CD4-positive, alpha-beta T cell treated with Interleukin-4 for 4 hours (primary cell): Measurements from ENCODE around the gene DLEU7.
A peak's percentile ranks its signal among the peaks of the same experiment; 100 is the strongest.

Source experiments
- DNase-seq: peaks from one replicate; pipeline ENCODE4 v3.0.0-alpha.2; 2020

DLEU7 gene

DNA sequence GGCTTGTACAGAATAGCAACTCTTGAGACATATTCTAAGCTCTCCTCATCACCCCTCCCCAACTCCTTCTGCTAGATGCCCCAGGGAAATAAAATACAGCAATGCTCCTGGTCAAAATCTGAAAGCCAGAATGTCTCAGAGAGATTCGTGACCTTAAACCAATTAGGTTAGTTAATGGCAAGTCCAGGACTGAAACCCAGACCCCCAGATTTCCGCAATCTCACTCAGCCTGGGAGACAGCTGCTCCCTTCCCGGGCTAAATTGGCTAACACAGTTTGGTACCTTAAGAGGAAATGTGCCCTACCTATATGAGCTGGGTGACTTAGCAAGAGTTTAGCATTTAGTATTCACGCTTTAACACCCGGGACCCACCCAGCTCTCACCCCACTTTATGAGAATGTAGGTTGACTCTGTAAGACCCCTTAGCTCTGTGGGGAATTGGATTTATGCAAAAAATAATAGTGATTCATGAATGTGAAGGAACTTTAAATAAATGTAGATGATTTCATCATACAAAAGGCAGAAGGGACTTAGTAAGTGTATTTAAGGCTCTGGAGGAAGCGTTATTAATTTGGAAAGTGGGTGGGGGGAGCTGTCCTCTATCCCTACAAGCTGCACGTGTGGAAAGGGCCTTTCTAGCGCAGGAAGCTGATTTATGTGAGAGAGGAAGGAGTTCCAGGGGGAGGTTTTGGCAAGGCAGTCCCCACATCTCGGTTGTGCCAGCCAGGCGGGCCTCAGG is 1.1 kb downstream of the DLEU7 start:
- no peak for DNase-seq

DNA sequence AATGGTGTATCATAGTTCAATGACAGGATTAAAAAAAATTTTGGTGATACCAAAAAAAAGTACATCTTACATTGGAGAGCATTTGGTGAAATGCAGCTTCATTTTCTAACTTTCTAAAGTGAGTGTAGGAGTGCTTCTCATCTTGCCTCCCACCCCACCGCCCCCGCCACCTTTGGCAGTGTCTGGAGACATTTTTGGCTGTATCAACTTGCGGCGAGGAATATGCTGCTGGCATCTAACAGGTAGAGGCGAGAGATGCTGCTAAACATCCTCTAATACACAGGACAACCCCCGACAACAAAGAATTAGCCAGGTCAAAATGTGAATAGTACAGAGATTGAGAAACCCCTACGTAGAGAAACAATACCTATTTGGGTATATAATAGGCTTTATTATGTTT is 1.7 kb downstream of the DLEU7 start:
- no peak for DNase-seq

DNA sequence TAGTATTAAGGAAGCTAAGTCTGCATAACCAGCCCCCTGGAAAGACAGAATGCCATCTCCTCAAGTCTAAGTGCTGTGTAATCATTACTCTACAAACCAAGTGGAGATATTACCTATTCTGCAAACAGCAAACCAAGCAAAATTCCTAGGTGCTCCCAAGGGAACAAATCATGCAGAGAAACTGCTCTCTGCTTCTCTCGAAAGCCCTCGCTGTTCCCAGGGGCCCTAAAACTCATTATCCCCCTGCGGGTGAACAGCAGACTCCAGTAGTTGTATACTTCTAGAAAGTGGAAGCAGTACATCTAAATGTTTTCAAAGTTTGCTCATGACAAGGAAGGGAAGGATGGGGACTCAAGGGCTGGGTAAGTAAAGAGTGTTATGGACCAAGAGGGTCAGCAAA is 3.2 kb downstream of the DLEU7 start:
- no peak for DNase-seq

DNA sequence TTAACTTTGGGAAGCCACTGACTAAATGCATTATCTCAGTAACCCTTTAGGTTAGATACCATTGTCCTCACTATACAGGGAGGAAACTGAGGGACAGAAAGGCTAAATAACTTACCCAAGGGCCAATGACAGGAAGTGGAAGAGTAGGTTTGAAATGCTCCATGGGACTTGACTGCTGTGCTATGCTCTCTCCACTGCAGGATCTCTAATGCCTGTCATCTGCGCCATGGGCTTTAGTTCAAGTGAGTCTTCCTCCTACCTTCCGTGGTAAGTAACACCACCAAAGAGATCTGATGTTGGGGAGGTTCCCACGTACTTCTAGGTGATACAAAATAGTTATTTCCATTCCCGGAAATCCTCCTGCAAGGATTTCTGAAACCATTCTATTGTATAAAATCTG is 3.7 kb downstream of the DLEU7 start:
- no peak for DNase-seq

DNA sequence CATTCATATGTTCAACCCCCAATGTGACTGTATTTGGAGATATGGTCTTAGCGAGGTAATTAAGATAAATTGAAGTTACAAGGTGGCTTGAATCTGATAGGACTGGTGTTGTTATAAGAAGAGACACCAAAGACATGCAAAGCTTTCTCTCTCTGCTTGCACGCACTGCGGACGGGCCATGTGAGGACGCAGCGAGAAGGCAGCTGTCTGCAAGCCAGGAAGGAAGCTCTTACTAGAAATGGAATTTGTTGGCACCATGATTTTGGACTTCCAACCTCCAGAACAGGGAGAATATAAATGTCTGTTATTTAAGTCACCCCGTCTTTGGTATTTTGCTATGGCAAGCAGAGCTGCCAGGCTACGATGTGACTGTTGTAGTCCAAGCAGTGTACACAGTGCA is 4.8 kb downstream of the DLEU7 start:
- no peak for DNase-seq

DNA sequence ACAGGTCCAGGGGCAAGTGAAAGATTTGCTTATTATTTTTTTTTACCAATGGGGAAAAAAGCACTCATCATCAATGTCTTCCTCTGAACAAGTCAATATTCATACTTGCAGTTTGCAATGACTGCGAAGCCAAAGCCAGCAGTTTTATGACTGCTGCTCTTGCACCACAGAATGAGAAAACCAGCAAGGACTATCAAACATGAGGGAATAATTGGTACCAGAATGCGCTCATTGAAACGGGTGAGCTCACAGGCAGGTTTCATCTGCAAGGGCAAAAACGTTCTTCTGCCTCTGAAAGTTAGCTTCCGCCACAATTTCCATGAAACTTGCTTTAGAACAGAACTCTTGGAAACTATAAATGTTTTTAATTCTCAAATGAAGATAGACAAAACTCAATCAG is 5.5 kb downstream of the DLEU7 start:
- DNase-seq = no peak

DNA sequence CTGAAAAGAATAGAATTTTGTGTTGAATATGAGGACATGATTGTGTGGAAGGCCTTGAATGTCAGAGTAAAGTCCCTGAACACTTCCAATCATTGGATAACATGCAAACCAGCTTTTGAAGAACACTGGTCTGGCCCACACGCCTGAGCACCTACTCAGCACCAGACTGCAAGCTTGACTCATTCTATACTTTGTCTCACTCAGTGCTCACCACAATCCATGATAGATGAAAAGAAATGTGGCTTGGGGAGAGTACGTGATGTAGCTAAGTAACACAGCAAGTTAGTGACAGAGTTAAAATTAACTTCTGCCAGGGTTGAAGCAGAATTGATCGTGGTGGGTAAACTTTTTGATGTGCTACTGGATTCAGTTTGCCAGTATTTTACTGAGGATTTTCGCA is 12.0 kb downstream of the DLEU7 start:
- DNase-seq = no peak

DNA sequence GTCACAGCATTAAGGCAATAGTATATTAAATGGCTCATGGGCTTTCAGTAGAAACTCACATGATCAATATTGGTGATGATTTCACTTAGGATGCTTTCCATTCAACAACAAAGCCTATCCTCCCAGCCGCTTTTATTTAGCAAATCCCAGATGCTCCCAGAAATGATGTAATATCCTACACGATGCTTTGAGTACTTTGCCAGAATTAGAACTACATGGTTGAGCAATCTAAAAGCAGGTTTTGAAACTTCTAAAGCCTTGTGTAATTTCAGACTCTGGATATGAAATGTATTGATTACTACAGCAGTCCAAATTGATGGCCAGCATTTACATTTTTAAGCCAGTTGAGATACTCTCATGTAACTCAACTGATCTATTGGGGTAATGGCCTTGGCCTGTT is 13.6 kb downstream of the DLEU7 start:
- no peak for DNase-seq

DNA sequence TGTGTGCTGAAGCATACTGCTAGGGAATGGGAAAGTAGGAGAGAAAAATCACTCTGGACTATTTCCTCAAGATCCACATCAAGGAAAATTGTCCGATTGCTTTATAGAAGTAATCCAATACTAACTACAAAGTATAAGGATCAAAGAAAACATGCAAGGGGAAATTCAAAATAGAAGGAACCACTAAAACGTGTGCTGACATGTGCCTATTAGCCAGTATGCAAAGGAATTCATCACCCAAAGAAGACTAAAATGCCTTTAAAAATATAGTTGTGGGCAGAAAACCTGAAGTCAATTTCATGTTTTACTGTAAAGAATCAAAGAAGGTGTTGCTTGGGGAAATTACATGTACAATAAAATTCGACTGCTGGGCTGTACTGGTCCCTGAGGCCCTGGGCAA is 14.3 kb downstream of the DLEU7 start:
- DNase-seq = no peak

DNA sequence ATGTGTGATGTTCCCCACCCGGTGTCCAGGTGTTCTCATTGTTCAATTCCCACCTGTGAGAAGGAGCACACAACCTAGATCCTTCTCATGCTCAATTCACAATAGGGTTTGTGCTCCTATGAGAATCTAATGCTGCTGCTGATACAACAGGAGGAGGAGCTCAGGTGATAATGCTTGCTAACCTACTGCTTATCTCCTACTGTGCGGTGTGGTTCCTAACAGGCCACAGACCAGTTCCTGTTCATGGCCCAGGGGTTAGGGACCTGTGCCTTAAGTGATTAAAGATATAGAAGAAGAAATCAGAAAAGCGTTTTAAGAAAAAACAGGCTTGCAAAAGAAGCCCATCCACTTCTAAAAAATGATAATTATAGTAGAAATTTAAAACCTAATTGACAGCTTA is 17.5 kb downstream of the DLEU7 start:
- DNase-seq = no peak

DNA sequence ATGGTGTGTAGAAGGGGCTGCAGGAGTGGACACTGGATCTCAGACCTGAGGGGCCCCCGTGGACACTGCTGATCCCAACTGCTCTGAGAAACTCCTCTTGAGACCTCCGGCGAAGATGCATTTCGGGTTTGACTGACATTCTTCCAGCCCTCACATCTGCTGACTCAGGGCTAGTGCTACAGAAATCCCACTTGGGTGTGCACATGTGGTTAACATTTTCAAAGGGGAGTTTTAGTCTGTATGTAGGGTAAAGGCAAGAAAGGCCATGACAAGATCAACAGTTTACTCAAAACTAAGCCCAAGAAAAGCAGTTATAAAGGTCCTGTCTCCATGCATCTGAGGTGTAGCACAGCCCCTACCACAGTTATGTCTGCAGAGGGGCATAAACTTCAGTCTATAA is 31.2 kb downstream of the DLEU7 start:
- DNase-seq = no peak

DNA sequence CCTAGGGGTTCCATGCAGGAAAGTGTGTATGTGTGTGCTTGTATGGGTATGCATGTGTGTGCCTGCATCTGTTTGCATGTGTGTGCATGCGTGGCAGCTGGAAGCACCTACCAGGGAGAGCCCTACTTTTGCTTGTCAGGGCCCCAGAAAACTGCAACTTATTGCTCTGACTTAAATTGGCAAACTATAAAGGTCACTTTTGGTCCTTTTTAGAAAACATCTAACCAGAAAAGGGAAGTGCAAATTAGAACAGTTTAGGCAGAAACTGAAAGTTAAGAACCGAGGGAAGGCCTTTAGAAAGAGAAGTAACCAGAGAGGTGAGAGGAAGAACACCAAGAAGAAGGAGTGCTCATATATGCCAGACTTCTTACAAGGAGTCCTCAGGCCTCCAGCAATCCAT is 32.5 kb downstream of the DLEU7 start:
- DNase-seq = no peak

DNA sequence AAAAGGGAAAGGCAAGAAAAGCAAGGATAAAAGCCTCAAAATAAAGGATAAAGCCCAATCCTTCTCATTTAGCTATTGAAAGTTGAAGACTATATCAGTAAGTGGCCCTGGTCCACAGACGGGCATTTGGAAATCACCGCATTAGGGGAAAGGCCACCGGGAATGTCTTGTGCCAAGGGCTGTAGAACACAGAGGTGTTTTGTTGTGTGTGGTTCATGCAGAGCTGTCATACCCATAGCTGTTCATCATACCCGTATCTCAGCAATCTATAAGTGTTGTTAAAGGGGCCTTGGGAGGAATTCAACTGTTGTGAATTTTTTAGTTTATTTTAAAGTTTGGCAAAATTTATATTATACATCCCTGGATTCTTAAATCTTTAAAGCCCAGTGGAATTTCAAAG is 33.0 kb downstream of the DLEU7 start:
- DNase-seq = no peak

DNA sequence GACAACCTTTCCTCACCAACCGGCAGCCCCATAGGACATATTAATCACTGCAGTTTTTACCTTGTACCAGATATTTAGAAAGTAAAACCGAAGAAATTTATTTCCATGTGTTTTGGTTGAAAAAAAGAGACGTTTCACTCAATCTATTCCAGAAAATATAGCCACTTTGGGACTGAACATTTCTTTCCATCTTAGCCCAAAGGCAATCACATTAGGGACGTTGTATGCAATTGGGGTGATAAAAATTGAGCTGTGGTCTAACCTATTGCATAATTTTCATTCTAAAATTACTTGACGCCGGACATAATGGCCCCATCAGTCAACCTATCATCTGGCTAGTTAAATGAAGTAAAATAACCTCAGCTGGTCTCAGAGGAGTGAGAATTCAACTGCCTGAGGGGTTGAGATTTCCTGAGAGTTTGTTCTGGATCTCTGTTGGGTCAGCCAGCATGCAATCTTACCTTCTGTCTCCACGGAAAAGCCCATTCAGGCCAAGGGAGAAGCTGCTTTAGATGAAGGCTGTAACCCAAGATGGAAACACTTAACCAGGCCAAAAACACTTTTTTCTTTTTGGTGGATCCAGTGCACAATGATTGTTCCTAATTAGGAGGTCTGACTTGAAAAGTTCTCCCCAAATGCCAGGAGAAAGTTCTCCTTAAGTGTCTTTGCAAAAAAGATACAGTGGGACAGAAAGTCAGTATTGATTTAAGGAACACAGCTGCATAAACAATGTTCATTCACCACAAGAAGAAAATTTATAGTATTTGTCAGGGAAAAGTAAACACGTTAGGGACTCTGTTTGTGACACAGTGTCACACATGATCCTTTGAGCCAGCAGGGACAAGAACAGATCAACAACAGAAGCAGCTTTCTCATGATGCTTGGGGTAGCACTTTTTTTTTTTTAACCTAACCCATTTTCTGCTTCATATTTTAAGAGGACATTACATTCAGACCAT is 34.1 kb downstream of the DLEU7 start:
- no peak for DNase-seq

DNA sequence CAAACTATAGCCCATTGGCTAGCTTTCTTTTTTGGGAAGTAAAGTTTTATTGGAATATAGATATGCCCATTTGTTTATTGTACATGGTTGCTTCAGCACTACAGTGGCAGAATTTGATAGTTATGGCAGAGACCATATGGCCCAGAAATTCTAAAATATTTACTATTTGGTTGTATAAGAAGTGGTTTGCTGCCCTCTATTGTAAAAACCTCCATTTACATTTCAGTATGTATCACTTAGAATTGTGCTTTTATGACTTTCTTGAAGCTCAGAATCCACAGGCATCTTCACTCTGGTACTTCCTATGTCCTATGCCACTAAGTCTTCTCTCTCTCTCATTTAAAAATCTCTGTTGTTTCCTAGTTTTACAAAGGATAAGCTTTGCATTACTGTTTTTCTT is 37.7 kb downstream of the DLEU7 start:
- no peak for DNase-seq

DNA sequence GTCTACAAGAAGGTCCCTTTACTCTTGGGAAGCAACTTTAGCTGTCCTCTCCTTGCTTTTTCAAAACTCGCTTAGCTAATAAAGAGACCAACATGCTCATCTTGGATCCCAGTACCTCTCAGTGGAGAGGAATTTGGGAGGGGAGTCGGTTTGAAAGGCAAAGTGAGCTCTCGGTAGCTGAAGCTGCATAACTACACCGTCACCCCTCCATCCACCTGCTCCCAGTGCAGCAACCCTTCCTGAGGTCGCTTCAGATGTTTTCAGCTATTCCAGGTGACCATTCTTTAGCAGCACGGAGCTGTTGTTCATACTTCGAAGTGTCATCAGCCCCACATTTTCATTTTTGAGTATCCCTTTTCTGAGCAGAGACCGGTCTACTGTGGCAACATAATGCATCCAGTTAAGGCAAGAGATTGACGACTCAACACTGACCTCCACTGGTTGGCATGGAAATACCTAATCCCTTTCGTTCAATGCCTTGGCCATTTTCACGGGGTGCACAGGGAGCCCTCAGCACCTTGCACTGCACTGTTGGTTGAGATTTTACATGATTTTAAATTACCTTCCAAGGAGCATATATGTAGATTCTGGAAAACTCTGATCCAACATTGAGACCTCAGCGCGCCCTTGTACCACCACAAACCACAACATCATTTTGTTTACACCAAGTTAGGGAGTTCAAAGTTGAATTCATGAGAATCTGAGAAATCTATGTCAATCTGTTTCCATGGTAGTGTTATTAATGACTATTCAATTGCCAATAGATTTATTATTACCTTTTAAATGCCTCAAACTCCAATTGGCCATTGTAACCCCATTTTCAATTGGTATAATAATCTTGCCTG is 42.2 kb downstream of the DLEU7 start:
- peak; percentile 72 for DNase-seq

DNA sequence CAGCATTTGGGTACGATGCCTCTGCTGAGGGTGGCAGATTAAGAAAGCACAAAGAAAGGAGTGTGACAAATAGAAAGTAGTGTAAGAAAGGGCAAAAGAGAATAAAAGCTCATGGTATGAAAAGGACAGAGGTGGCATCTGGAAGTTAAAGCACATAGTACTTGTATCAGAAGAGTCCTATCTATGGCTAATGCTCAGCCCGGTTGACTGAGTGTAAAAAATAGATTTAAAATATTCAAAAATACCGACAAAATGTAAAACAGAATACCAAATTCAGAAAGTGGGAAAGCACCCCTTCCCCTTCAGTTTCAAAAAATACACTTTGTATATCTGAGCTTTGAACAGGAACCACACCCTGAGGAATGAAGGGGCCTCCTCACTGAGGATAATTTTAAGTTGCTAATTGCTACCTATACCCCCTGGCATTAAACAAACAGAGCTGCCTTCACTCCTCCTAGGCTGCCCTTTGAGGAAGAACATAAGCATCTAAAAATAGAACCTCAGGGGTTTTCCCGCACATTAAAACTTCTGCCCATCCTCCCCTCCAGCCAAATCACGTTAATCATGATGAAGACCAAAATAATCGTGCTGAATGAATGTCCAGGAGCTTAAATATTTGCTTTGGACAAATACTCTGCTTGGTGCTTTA is 43.3 kb downstream of the DLEU7 start:
- DNase-seq = no peak

DNA sequence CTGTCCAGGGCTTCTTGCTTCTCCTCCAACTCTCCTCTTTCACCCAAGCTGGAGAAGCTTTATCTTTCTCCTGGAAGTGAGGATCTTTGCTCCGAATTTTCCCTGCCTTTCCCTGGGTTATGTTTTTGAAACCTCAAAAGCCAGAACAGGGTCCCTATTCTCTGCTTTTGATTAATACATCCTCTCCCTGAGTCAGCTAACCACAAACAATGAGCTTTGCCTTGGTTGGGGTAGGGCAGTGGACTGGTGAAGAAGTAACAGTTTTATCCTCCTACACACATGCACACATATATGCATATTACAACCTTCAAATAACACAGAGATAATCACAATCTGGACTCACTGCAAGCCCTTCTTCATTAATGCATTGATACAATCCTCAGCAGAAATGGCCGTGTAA is 44.6 kb downstream of the DLEU7 start:
- DNase-seq = no peak

DNA sequence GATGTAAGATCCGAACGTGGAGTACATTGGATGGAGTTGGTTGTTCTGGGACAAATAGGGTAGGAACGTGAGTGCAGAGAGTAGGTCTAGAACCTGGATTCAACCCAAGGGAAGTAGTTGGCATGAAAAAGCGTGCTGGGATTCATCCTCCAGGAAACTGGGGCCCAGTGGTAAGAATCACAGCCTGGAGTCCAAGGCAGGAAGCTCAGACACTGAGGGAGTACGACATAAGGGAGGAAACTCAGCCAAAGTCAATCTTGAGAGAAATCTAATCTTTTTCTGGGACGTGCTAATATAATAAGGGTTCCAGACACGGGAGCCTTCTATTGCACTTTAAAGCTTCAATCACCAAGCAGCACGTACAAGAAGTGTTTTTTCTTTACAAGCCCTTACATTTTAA is 46.4 kb downstream of the DLEU7 start:
- no peak for DNase-seq

DNA sequence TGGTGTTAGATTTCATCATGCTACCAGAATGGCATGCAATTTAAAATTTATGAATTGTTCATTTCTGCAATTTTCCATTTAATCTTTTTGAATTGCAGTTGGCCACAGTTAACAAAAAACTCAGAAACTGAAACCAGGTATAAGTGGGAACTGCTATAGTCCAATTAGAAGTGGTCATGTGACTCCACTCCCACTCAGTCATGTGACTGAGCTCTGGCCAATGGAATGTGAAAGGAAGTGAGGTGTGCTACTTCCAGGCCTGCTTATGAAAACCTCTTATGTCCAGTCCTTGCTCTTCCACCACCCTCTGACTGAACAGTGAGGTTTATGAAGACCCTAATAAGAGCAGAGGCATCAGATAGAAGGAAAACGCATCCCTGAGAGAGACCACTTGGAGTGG is 47.0 kb downstream of the DLEU7 start:
- no peak for DNase-seq

DNA sequence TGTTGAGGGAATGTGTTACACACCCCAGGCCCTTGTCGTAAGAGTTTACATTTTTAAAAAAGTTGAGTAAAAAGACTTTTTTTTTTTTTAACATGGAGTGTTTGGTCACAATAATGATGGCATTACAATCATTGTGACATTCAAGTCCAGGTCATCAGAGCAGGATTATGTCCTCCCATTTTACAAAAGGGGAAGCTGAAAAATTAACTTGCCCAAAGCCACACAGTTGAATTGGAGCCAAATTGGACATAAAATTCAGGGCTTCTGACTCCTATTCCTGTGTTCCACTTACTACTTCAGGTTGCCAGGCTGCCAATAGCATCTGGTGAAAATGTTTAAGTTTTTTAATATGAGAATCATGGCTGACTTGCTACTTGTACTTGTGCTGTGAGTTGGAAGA is 49.3 kb downstream of the DLEU7 start:
- DNase-seq = no peak

DNA sequence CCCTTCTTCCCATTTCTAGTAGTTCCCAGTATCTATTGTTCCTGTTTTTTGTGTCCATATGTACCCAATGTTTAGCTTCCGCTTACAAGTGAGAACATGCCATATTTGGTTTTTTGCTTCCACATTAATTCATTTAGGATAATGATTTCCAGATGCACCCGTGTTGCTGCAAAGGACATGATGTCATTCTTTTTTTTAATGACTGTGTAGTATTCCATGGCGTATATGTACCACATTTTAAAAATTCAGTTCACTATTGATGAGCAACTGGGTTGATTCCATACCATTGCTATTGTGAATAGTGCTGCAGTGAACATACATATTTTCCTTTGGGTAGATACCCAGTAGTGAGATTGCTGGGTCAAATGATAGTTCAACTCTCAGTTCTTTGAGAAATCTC is 50.5 kb downstream of the DLEU7 start:
- no peak for DNase-seq
